IMR-90 (cell line): Measurements from ENCODE around the gene STK32A. TPM values are rescaled to one million over a fixed set of nuclear protein-coding genes. Genes with fewer than 3 reads are reported as not detected.

Experiments
- ATAC-seq: fragments of 200-7000 bp; cut with Tn5 transposase; 2 replicates; pipeline ENCODE4 v1.9.1; 2020; ENCODE audit warnings: low read depth, mild to moderate bottlenecking, moderate library complexity
- BruUV-seq: library from RNA; stranded (reverse); fragments of 400-500 nt; replicated peaks from 2 replicates; lab custom pipeline; 2021; lab: Mats Ljungman, UMichigan
- CTCF ChIA-PET: fragments of 300-600 bp; formaldehyde crosslinking; extraction: SDS; loops from one replicate; lab custom pipeline; 2021; ENCODE audit warnings: antibody characterized with exemption; lab: Yijun Ruan, JAX
- POLR2A ChIA-PET: fragments of 300-600 bp; sonication (Branson Sonifier 250); formaldehyde crosslinking; loops from one replicate; lab custom pipeline; 2022; ENCODE audit warnings: antibody characterized with exemption; ENCODE audit not compliant: unreplicated experiment; lab: Charles Lee
- DNase-seq: peaks from one replicate; pipeline ENCODE4 v3.0.0; 2013
- H2AFZ ChIP-seq: replicated peaks from 2 replicates; pipeline ENCODE3; 2013; ENCODE audit warnings: low read length, mild to moderate bottlenecking; ENCODE audit not compliant: poor library complexity
- H2AK5ac ChIP-seq: 2 replicates; pipeline ENCODE4 v1.6.1; 2013; ENCODE audit warnings: low read depth, low read length, inconsistent platforms
- H2AK9ac ChIP-seq: replicated peaks from 2 replicates; pipeline ENCODE3; 2013; ENCODE audit warnings: mild to moderate bottlenecking, low read depth, low read length, moderate library complexity; ENCODE audit not compliant: poor library complexity
- H2BK120ac ChIP-seq: 2 replicates; pipeline ENCODE4 v1.6.1; 2013; ENCODE audit warnings: low read depth, low read length, inconsistent platforms
- H2BK15ac ChIP-seq: 3 replicates; pipeline ENCODE4 v1.6.1; 2013; ENCODE audit warnings: low read depth, low read length, inconsistent platforms
- H2BK20ac ChIP-seq: 2 replicates; pipeline ENCODE4 v1.6.1; 2013; ENCODE audit warnings: low read depth, mild to moderate bottlenecking, inconsistent platforms, low read length, moderate library complexity
- H2BK5ac ChIP-seq: 2 replicates; pipeline ENCODE4 v1.6.1; 2013; ENCODE audit warnings: mild to moderate bottlenecking, low read depth, low read length, inconsistent platforms; ENCODE audit not compliant: poor library complexity, severe bottlenecking
- H3K14ac ChIP-seq: replicated peaks from 2 replicates; pipeline ENCODE4 v1.6.1; 2013; ENCODE audit warnings: low read depth, low read length, inconsistent platforms
- H3K18ac ChIP-seq: 2 replicates; pipeline ENCODE4 v1.6.1; 2013; ENCODE audit warnings: low read depth, low read length, control low read depth
- H3K23ac ChIP-seq: 2 replicates; pipeline ENCODE4 v1.6.1; 2013; ENCODE audit warnings: low read depth, low read length, inconsistent platforms
- H3K27ac ChIP-seq: 2 replicates; pipeline ENCODE4 v1.5.1; 2013; ENCODE audit warnings: mild to moderate bottlenecking, control low read depth, low read length; ENCODE audit not compliant: insufficient read depth
- H3K27me3 ChIP-seq: 2 replicates; pipeline ENCODE4 v1.6.1; 2013; ENCODE audit warnings: low read length; ENCODE audit not compliant: control insufficient read depth, insufficient read depth
- H3K36me3 ChIP-seq: 2 replicates; pipeline ENCODE4 v1.6.1; 2013; ENCODE audit warnings: low read length, mixed read lengths; ENCODE audit not compliant: control insufficient read depth, insufficient read depth
- H3K4ac ChIP-seq: 2 replicates; pipeline ENCODE4 v1.6.1; 2013; ENCODE audit warnings: low read depth, low read length, inconsistent platforms
- H3K4me1 ChIP-seq: 2 replicates; pipeline ENCODE4 v1.6.1; 2013; ENCODE audit warnings: low read length, mixed read lengths; ENCODE audit not compliant: control insufficient read depth, insufficient read depth
- H3K4me2 ChIP-seq: 2 replicates; pipeline ENCODE4 v1.6.1; 2013; ENCODE audit warnings: low read depth, mild to moderate bottlenecking, control low read depth, low read length, moderate library complexity
- H3K4me3 ChIP-seq: 2 replicates; pipeline ENCODE4 v1.5.1; 2013; ENCODE audit warnings: low read depth, mild to moderate bottlenecking, control low read depth, low read length, moderate library complexity; ENCODE audit not compliant: insufficient read depth
- H3K56ac ChIP-seq: 2 replicates; pipeline ENCODE4 v1.6.1; 2013; ENCODE audit warnings: low read length, inconsistent platforms; ENCODE audit not compliant: insufficient read depth; ENCODE audit errors: extremely low read depth
- H3K79me1 ChIP-seq, 2 experiments: 2 replicates each; pipeline ENCODE4 v1.6.1; 2013; ENCODE audit warnings: low read length in 2 of 2, inconsistent platforms in 1 of 2, low read depth in 1 of 2
- H3K9ac ChIP-seq: 2 replicates; pipeline ENCODE4 v1.6.1; 2013; ENCODE audit warnings: low read depth, low read length, control low read depth
- H3K9me1 ChIP-seq: 2 replicates; pipeline ENCODE4 v1.6.1; 2013; ENCODE audit warnings: low read length, inconsistent platforms; ENCODE audit not compliant: insufficient read depth
- H3K9me3 ChIP-seq: 2 replicates; pipeline ENCODE4 v1.6.1; 2013; ENCODE audit warnings: low read length; ENCODE audit not compliant: control insufficient read depth, insufficient read depth
- H4K20me1 ChIP-seq: 2 replicates; pipeline ENCODE4 v1.6.1; 2013; ENCODE audit warnings: low read length, inconsistent platforms; ENCODE audit not compliant: insufficient read depth
- H4K5ac ChIP-seq: 2 replicates; pipeline ENCODE4 v1.6.1; 2013; ENCODE audit warnings: mild to moderate bottlenecking, low read depth, low read length, control low read depth
- H4K8ac ChIP-seq, 2 experiments: 2 replicates each; pipeline ENCODE4 v1.6.1; 2013; ENCODE audit warnings: low read depth in 2 of 2, low read length in 2 of 2, control low read depth in 1 of 2, inconsistent platforms in 1 of 2
- H4K91ac ChIP-seq: 2 replicates; pipeline ENCODE4 v1.6.1; 2013; ENCODE audit warnings: low read depth, low read length, inconsistent platforms; ENCODE audit not compliant: insufficient read depth
- BHLHE40 ChIP-seq: fragments of 150-350 bp; IDR thresholded peaks from 2 replicates; pipeline ENCODE4 v1.6.1; 2016; ENCODE audit warnings: mild to moderate bottlenecking, low read depth, low read length
- CEBPB ChIP-seq: IDR thresholded peaks from 2 replicates; pipeline ENCODE4 v1.6.1; 2012; ENCODE audit warnings: low read depth, low read length, improper control_type of control experiment
- CHD1 ChIP-seq: IDR thresholded peaks from 2 replicates; pipeline ENCODE4 v1.6.1; 2012; ENCODE audit warnings: low read depth, low read length, improper control_type of control experiment
- CTCF ChIP-seq: conservative IDR thresholded peaks from 2 replicates; pipeline ENCODE4 v1.5.1; 2012; ENCODE audit warnings: mild to moderate bottlenecking, low read depth, low read length, improper control_type of control experiment
- ELK1 ChIP-seq: fragments of 150-350 bp; IDR thresholded peaks from 2 replicates; pipeline ENCODE4 v1.6.1; 2016; ENCODE audit warnings: low read depth, mild to moderate bottlenecking, low read length, moderate library complexity, borderline replicate concordance
- FOS ChIP-seq: fragments of 150-350 bp; IDR thresholded peaks from 2 replicates; pipeline ENCODE4 v1.6.1; 2016; ENCODE audit warnings: low read depth, low read length
- MAFK ChIP-seq: IDR thresholded peaks from 2 replicates; pipeline ENCODE4 v1.6.1; 2012; ENCODE audit warnings: low read depth, low read length, improper control_type of control experiment
- MAZ ChIP-seq: IDR thresholded peaks from 2 replicates; pipeline ENCODE4 v1.6.1; 2012; ENCODE audit warnings: low read depth, mild to moderate bottlenecking, low read length, improper control_type of control experiment, moderate library complexity, borderline replicate concordance
- MXI1 ChIP-seq: IDR thresholded peaks from 2 replicates; pipeline ENCODE4 v1.6.1; 2012; ENCODE audit warnings: low read depth, mild to moderate bottlenecking, low read length, moderate library complexity, borderline replicate concordance
- NFE2L2 ChIP-seq: fragments of 150-350 bp; IDR thresholded peaks from 2 replicates; pipeline ENCODE4 v1.6.1; 2016; ENCODE audit warnings: low read depth, mild to moderate bottlenecking, low read length
- POLR2A ChIP-seq: IDR thresholded peaks from 2 replicates; pipeline ENCODE4 v1.6.1; 2012; ENCODE audit warnings: mild to moderate bottlenecking, low read depth, low read length
- RAD21 ChIP-seq: IDR thresholded peaks from 2 replicates; pipeline ENCODE4 v1.6.1; 2012; ENCODE audit warnings: low read length, improper control_type of control experiment
- RCOR1 ChIP-seq: IDR thresholded peaks from 2 replicates; pipeline ENCODE4 v1.6.1; 2012; ENCODE audit warnings: mild to moderate bottlenecking, low read length, improper control_type of control experiment; ENCODE audit not compliant: insufficient replicate concordance
- RFX5 ChIP-seq: IDR thresholded peaks from 2 replicates; pipeline ENCODE4 v1.8.0; 2012; ENCODE audit warnings: low read depth, mild to moderate bottlenecking, low read length, moderate library complexity
- SMC3 ChIP-seq: fragments of 150-350 bp; IDR thresholded peaks from 2 replicates; pipeline ENCODE4 v1.6.1; 2016; ENCODE audit warnings: low read depth, mild to moderate bottlenecking, antibody characterized with exemption, low read length, moderate library complexity
- USF2 ChIP-seq: fragments of 150-350 bp; IDR thresholded peaks from 2 replicates; pipeline ENCODE4 v1.6.1; 2017; ENCODE audit warnings: mild to moderate bottlenecking, antibody characterized with exemption, low read length, low read depth
- WGBS, 2 experiments: methylation state at CpG; one replicate each; pipeline versions ENCODE4 v1.1.5 to v1.1.7; 2013; ENCODE audit warnings: missing lambda C conversion rate in 2 of 2; ENCODE audit not compliant: insufficient read length in 1 of 2; ENCODE audit errors: extremely low coverage in 2 of 2; 5-methylcytosine and 5-hydroxymethylcytosine counted together
- dilution Hi-C: fragments of 300-500 bp; cut with HindIII; formaldehyde crosslinking; loops from one replicate; pipeline ENCODE4 v1.14.3; 2018; ENCODE audit warnings: low sequenced_read_pairs; ENCODE audit not compliant: unreplicated experiment
- in situ Hi-C: fragments of 300-500 bp; cut with MboI; formaldehyde crosslinking; loops from 3 replicates; pipeline ENCODE4 v1.14.3; 2019; ENCODE audit warnings: low sequenced_read_pairs, inconsistent platforms, mixed read lengths
- intact Hi-C: fragments of 100-400 bp; cut with micrococcal nuclease; formaldehyde crosslinking; loops from 2 replicates; pipeline ENCODE4 v1.10.0; 2022
- polyA plus RNA-seq, 3 experiments: library from polyadenylated mRNA; depleted of rRNA; stranded (reverse); fragments of >200 nt; gene quantifications; 2 replicates each; pipeline ENCODE4 v1.2.3, GENCODE V29; 2012; ENCODE audit warnings: low replicate concordance in 1 of 3
- total RNA-seq: library from RNA; depleted of rRNA; stranded (reverse); fragments of >200 nt; gene quantifications from 2 replicates; pipeline ENCODE4 v1.2.3, GENCODE V29; 2012

The STK32A gene
- total and polyA plus RNA-seq, 2 of the 4 experiments (the other 2 are of a cell fraction), result 0.12 to 0.18 TPM

DNA sequence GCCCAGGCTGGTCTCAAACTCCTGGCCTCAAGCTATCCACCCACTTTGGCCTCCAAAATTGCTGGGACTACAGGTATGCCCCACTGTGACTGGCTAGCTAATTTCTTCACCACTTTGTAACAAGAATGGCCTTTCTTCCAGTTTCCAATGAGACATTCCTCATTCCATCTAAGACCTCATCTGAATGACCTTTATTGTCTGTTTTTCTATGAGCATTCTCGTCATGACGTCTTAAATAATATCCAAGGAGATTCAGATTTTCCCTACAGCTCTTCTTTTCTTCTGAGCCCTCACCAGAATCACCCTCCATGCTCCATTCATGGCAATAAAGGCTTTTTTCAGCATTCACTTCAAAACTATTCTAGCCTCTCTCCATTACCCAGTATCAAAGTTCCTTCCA is 30.2 kb upstream of the STK32A start:
- BruUV-seq, result no TSS peak
- no peak overlapping the region for H3K4me3 ChIP-seq
- ATAC-seq (no peak), DNase-seq (no peak)
- H3K9me1 ChIP-seq, result no peaks in the 10 kb centered on the region
- H2AK9ac ChIP-seq, result no peak overlapping the region
- no peaks in the 10 kb centered on the region for H3K36me3 ChIP-seq
- no peaks in the 10 kb centered on the region for H3K27me3 ChIP-seq
- no peak overlapping the region for H3K4ac ChIP-seq
- no peaks in the 10 kb centered on the region for H3K9me3 ChIP-seq
- no peak overlapping the region for H2AFZ ChIP-seq
- no peak overlapping the region for H3K4me2 ChIP-seq
- H2BK120ac ChIP-seq, result no peak overlapping the region
- H3K23ac ChIP-seq, result no peak overlapping the region
- no peaks in the 10 kb centered on the region for H3K79me1 ChIP-seq
- no peaks in the 10 kb centered on the region for H3K4me1 ChIP-seq
- no peak overlapping the region for H3K14ac ChIP-seq
- POLR2A ChIA-PET, result no interaction called here
- H3K18ac ChIP-seq, result no peak overlapping the region
- CTCF ChIA-PET, result interaction anchor here (1.1 kb wide), 1 partner anchor 16 kb away, joined by 3 read pairs; no protein-coding TSS in a partner anchor
- H3K56ac ChIP-seq, result no peak overlapping the region
- no peak overlapping the region for H4K91ac ChIP-seq
- no peak overlapping the region for H4K5ac ChIP-seq
- TF ChIP-seq BHLHE40 (no peak), CEBPB (no peak), NFE2L2 (no peak), USF2 (no peak), MXI1 (no peak), RFX5 (no peak), ELK1 (no peak), RCOR1 (no peak), FOS (no peak), CHD1 (no peak), SMC3 (no peak), CTCF (no peak), POLR2A (no peak), MAZ (no peak), RAD21 (no peak), MAFK (no peak)
- no peak overlapping the region for H2BK15ac ChIP-seq
- dilution Hi-C loops (no loop called here), intact Hi-C loops (no loop called here), in situ Hi-C loops (no loop called here)
- no peaks in the 10 kb centered on the region for H4K20me1 ChIP-seq
- no peak overlapping the region for H3K27ac ChIP-seq
- no peak overlapping the region for H4K8ac ChIP-seq
- H2BK20ac ChIP-seq, result no peak overlapping the region
- H2AK5ac ChIP-seq, result no peak overlapping the region
- H2BK5ac ChIP-seq, result no peak overlapping the region
- WGBS, 2 experiments, result no CpG with 5 or more reads among the region's 2 CpGs
- H3K9ac ChIP-seq, result no peak overlapping the region
